HEK293 (cell line): ENCODE data around the gene HEPACAM.

Source experiments
- CTCF ChIP-seq: fragments of 450-650 bp; formaldehyde crosslinking; IDR thresholded peaks from 2 replicates; pipeline ENCODE4 v1.5.1; 2016; ENCODE audit warnings: missing biosample characterization, missing genetic modification characterization
- HOXA7 ChIP-seq: sonication (generic); formaldehyde crosslinking; IDR thresholded peaks from 2 replicates; pipeline ENCODE4 v1.8.1; 2022; ENCODE audit warnings: missing genetic modification reagents, borderline replicate concordance
- ZNF133 ChIP-seq: fragments of 450-650 bp; formaldehyde crosslinking; IDR thresholded peaks from 2 replicates; pipeline ENCODE4 v1.5.1; 2016; ENCODE audit warnings: missing biosample characterization, missing genetic modification characterization
- ZNF24 ChIP-seq: fragments of 450-650 bp; formaldehyde crosslinking; IDR thresholded peaks from 2 replicates; pipeline ENCODE4 v1.5.1; 2016; ENCODE audit warnings: missing biosample characterization, missing genetic modification characterization
- ZNF558 ChIP-seq: fragments of 450-650 bp; formaldehyde crosslinking; IDR thresholded peaks from 2 replicates; pipeline ENCODE4 v1.5.1; 2016; ENCODE audit warnings: missing biosample characterization, missing genetic modification characterization
- TF ChIP-seq, protein P1 (sequence below): fragments of 450-650 bp; formaldehyde crosslinking; IDR thresholded peaks from 2 replicates; pipeline ENCODE4 v1.5.1; 2016; ENCODE audit warnings: missing biosample characterization, missing genetic modification characterization

DNA sequence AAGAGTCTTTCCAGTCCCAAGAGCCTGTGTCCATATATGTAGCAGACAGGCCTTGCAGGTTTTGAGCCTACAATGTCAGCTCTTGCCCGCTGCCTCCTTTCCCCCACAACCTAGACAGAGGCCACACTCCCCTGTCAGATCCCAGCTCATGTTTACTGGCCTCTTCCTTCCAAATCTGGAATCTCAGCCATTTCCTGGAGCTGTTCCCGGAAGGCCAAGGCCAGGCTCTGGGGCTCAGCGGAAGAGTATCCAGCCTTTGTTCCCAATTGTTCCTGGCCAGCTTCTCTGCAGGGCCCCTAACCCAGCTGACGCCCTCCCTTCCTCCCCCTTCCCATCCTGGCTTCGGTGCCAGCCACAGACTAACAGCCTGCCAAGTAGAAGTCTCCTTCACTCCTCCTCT lies 37.1 kb downstream of the HEPACAM start:
- no peak for TF ChIP-seq ZNF558
- TF ChIP-seq CTCF (tag by site-specific recombination) = no peak
- no peak for TF ChIP-seq ZNF133 (tag by site-specific recombination)
- TF ChIP-seq ZNF24 = no peak
- no peak for TF ChIP-seq HOXA7 (CRISPR knock-in tag)
- TF ChIP-seq, protein P1, sequence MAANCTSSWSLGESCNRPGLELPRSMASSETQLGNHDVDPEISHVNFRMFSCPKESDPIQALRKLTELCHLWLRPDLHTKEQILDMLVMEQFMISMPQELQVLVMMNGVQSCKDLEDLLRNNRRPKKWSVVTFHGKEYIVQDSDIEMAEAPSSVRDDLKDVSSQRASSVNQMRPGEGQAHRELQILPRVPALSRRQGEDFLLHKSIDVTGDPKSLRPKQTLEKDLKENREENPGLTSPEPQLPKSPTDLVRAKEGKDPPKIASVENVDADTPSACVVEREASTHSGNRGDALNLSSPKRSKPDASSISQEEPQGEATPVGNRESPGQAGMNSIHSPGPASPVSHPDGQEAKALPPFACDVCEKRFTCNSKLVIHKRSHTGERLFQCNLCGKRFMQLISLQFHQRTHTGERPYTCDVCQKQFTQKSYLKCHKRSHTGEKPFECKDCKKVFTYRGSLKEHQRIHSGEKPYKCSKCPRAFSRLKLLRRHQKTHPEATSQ (tag by site-specific recombination) = no peak
